NK-92 (cell line): Measurements from ENCODE around the gene WDR59.

Experiments
- DNase-seq: peaks from one replicate; lab custom pipeline; 2025; ENCODE audit not compliant: unreplicated experiment; lab: John Stamatoyannopoulos, UW

The WDR59 gene

GRCh38 chr16:74984194-74984528 is 762 bp downstream of the WDR59 start:
- DNase-seq: no peak

GRCh38 chr16:74982256-74982655 is 2.7 kb downstream of the WDR59 start:
- no peak for DNase-seq

- no peak for DNase-seq
These were observed 9.3 kb downstream of the WDR59 start for GRCh38 chr16:74975591-74975990.

- DNase-seq: no peak
These were observed 11.6 kb downstream of the WDR59 start for GRCh38 chr16:74973304-74973703.

GRCh38 chr16:74954763-74955162 is 30.2 kb downstream of the WDR59 start:
- no peak for DNase-seq

- no peak for DNase-seq
These were observed 33.2 kb downstream of the WDR59 start for GRCh38 chr16:74951681-74952080.

GRCh38 chr16:74951206-74951605 is 33.7 kb downstream of the WDR59 start:
- no peak for DNase-seq

- DNase-seq: no peak
These were observed 34.4 kb downstream of the WDR59 start for GRCh38 chr16:74950511-74950910.

GRCh38 chr16:74949309-74949708 is 35.6 kb downstream of the WDR59 start:
- no peak for DNase-seq

GRCh38 chr16:74944466-74944865 is 40.5 kb downstream of the WDR59 start:
- no peak for DNase-seq

- DNase-seq: no peak
These were observed 41.7 kb downstream of the WDR59 start for GRCh38 chr16:74942977-74943918.

GRCh38 chr16:74942566-74942965 is 42.4 kb downstream of the WDR59 start:
- no peak for DNase-seq

GRCh38 chr16:74939688-74940087 is 45.2 kb downstream of the WDR59 start:
- DNase-seq: no peak

- DNase-seq: no peak
These were observed 47.9 kb downstream of the WDR59 start for GRCh38 chr16:74936902-74937560.

GRCh38 chr16:74931445-74931844 is 53.5 kb downstream of the WDR59 start:
- DNase-seq: no peak

- DNase-seq: no peak
These were observed 55.3 kb downstream of the WDR59 start for GRCh38 chr16:74929636-74930035.

- DNase-seq: no peak
These were observed 58.1 kb downstream of the WDR59 start for GRCh38 chr16:74926805-74927204.

GRCh38 chr16:74923766-74924460 is 61.0 kb downstream of the WDR59 start:
- no peak for DNase-seq

GRCh38 chr16:74922150-74923138 is 62.5 kb downstream of the WDR59 start:
- DNase-seq: no peak

GRCh38 chr16:74921051-74921450 is 63.9 kb downstream of the WDR59 start:
- no peak for DNase-seq

GRCh38 chr16:74909665-74910064 is 75.3 kb downstream of the WDR59 start:
- DNase-seq: no peak
